HepG2 (cell line): Measurements from ENCODE around the gene SERPINF2. TPM values are rescaled to one million over a fixed set of nuclear protein-coding genes. Genes with fewer than 3 reads are reported as not detected.
A peak's percentile ranks its signal among the peaks of the same experiment; 100 is the strongest.

Experiments used
- ATAC-seq: fragments of 200-7000 bp; cut with Tn5 transposase; 3 replicates; pipeline ENCODE4 v1.9.1; 2020; ENCODE audit warnings: mild to moderate bottlenecking, moderate library complexity
- BruUV-seq: library from RNA; stranded (reverse); fragments of 400-500 nt; replicated peaks from 2 replicates; lab custom pipeline; 2021; lab: Mats Ljungman, UMichigan
- CTCF ChIA-PET: fragments of 300-600 bp; formaldehyde crosslinking; extraction: SDS; loops from one replicate; lab custom pipeline; 2021; ENCODE audit warnings: low total read pairs, inconsistent platforms, low intra/inter-chr PET ratio; lab: Yijun Ruan, JAX
- POLR2A ChIA-PET: fragments of 350-600 bp; sonication (Branson Sonifier 250); formaldehyde crosslinking; loops from one replicate; lab custom pipeline; 2020; ENCODE audit warnings: antibody characterized with exemption, inconsistent platforms; lab: Yijun Ruan, JAX
- DNase-seq: peaks from one replicate; pipeline ENCODE4 v3.0.0-alpha.2; 2015; ENCODE audit warnings: low spot score
- FAIRE-seq: peaks from 3 replicates; lab custom pipeline; 2011; peaks lifted over from hg19 to GRCh38; lab: Jason Lieb, UNC
- H2AFZ ChIP-seq: one replicate; pipeline ENCODE4 v1.6.1; 2011; ENCODE audit warnings: low read length, inconsistent platforms
- H3K27ac ChIP-seq: fragments of 300-600 bp; 3 replicates; pipeline ENCODE4 v1.8.0; 2011; ENCODE audit warnings: mixed run types, mild to moderate bottlenecking, mixed read lengths, low read length, inconsistent platforms; ENCODE audit not compliant: insufficient read depth; ENCODE audit errors: extremely low read length
- H3K27me3 ChIP-seq, 2 experiments: fragments of 200-600 bp in 1 of 2; 2 replicates in 1 of 2; 3 replicates in 1 of 2; pipeline versions ENCODE4 v1.6.0 to v1.8.0; 2011; ENCODE audit warnings: low read length in 2 of 2, mild to moderate bottlenecking in 2 of 2, moderate library complexity in 2 of 2, inconsistent platforms in 1 of 2; ENCODE audit not compliant: insufficient read depth in 2 of 2, control insufficient read depth in 1 of 2
- H3K36me3 ChIP-seq, 2 experiments: fragments of 200-600 bp in 1 of 2; replicated peaks in 1 of 2; 2 replicates in 1 of 2; 3 replicates in 1 of 2; pipeline versions ENCODE4 v1.5.1 to v1.8.0; 2011; ENCODE audit warnings: low read length in 2 of 2, inconsistent platforms in 1 of 2; ENCODE audit not compliant: insufficient read depth in 2 of 2, control insufficient read depth in 1 of 2
- H3K4me1 ChIP-seq: 2 replicates; pipeline ENCODE4 v1.5.1; 2012; ENCODE audit warnings: low read length, inconsistent platforms; ENCODE audit not compliant: insufficient read depth
- H3K4me2 ChIP-seq: 2 replicates; pipeline ENCODE4 v1.6.0; 2011; ENCODE audit warnings: low read depth, low read length, inconsistent platforms
- H3K4me3 ChIP-seq, 3 experiments: fragments of 200-600 bp in 1 of 3; sonication (generic), shearing (Covaris generic) in 1 of 3; replicated peaks in 1 of 3; 2 replicates each; pipeline ENCODE4 v1.5.1; 2011 to 2016; ENCODE audit warnings: low read length in 3 of 3, inconsistent platforms in 2 of 3, low read depth in 2 of 3, mild to moderate bottlenecking in 2 of 3, control low read depth in 1 of 3, mixed read lengths in 1 of 3; ENCODE audit not compliant: insufficient read depth in 1 of 3
- H3K79me2 ChIP-seq: one replicate; pipeline ENCODE4 v1.6.1; 2011; ENCODE audit warnings: low read length, inconsistent platforms; ENCODE audit not compliant: insufficient read depth
- H3K9ac ChIP-seq: 2 replicates; pipeline ENCODE4 v1.6.0; 2011; ENCODE audit warnings: mild to moderate bottlenecking, low read depth, low read length, inconsistent platforms; ENCODE audit not compliant: insufficient read depth
- H3K9me3 ChIP-seq: 2 replicates; pipeline ENCODE4 v1.5.1; 2012; ENCODE audit warnings: mild to moderate bottlenecking, low read length
- H4K20me1 ChIP-seq: 2 replicates; pipeline ENCODE4 v1.6.0; 2011; ENCODE audit warnings: inconsistent platforms, mild to moderate bottlenecking, low read length, moderate library complexity; ENCODE audit not compliant: insufficient read depth
- DPF2 ChIP-seq: sonication (generic); formaldehyde crosslinking; IDR thresholded peaks from 2 replicates; pipeline ENCODE4 v1.4.0; 2020; ENCODE audit warnings: mild to moderate bottlenecking, low read depth, missing genetic modification reagents, borderline replicate concordance
- HDAC6 ChIP-seq: fragments of 200-600 bp; sonication (generic); IDR thresholded peaks from 2 replicates; pipeline ENCODE4 v1.7.0; 2017; ENCODE audit warnings: mild to moderate bottlenecking, antibody characterized with exemption, low read length, low read depth
- IRF1 ChIP-seq: sonication (generic); formaldehyde crosslinking; IDR thresholded peaks from 2 replicates; pipeline ENCODE4 v1.4.0; 2020; ENCODE audit warnings: low read depth, mild to moderate bottlenecking, missing genetic modification reagents
- MAX ChIP-seq: IDR thresholded peaks from 2 replicates; pipeline ENCODE4 v1.6.1; 2012; ENCODE audit warnings: inconsistent platforms
- PCBP2 ChIP-seq: fragments of 200-400 bp; formaldehyde crosslinking; optimal IDR thresholded peaks from 2 replicates; pipeline ENCODE3; 2018; ENCODE audit warnings: low read length, low read depth; ENCODE audit not compliant: poor library complexity, severe bottlenecking
- SNAPC5 ChIP-seq: sonication (generic); formaldehyde crosslinking; IDR thresholded peaks from 2 replicates; pipeline ENCODE4 v1.8.1; 2023; ENCODE audit warnings: mild to moderate bottlenecking, missing genetic modification reagents, borderline replicate concordance
- SRSF4 ChIP-seq: fragments of 200-400 bp; formaldehyde crosslinking; IDR thresholded peaks from one replicate; pipeline ENCODE4 v1.6.1; 2018; ENCODE audit warnings: mild to moderate bottlenecking, low read depth, low read length, moderate library complexity; ENCODE audit not compliant: poor library complexity, severe bottlenecking
- TAF15 ChIP-seq: fragments of 200-400 bp; formaldehyde crosslinking; IDR thresholded peaks from one replicate; pipeline ENCODE4 v1.6.1; 2018; ENCODE audit warnings: mild to moderate bottlenecking, low read depth, low read length; ENCODE audit not compliant: poor library complexity, severe bottlenecking
- ZNF546 ChIP-seq: sonication (generic); formaldehyde crosslinking; conservative IDR thresholded peaks from 2 replicates; pipeline ENCODE4 v1.8.1; 2023; ENCODE audit warnings: mild to moderate bottlenecking, missing genetic modification reagents
- ZNF572 ChIP-seq: sonication (generic); formaldehyde crosslinking; IDR thresholded peaks from 2 replicates; pipeline ENCODE4 v1.5.1; 2020; ENCODE audit warnings: mild to moderate bottlenecking, missing genetic modification reagents
- ZNF597 ChIP-seq: sonication (generic); formaldehyde crosslinking; IDR thresholded peaks from 2 replicates; pipeline ENCODE4 v1.5.0; 2020; ENCODE audit warnings: missing genetic modification reagents
- ZNF761 ChIP-seq: sonication (generic); formaldehyde crosslinking; conservative IDR thresholded peaks from 2 replicates; pipeline ENCODE4 v1.4.0; 2020; ENCODE audit warnings: mild to moderate bottlenecking, missing genetic modification reagents
- WGBS: methylation state at CpG from one replicate; pipeline ENCODE4 v1.1.6; 2017; ENCODE audit warnings: low lambda C conversion rate; 5-methylcytosine and 5-hydroxymethylcytosine counted together
- in situ Hi-C: cut with HindIII; loops from 2 replicates; pipeline ENCODE4 v1.10.0; 2017; ENCODE audit warnings: low pct_unique_long_range_greater_than_20kb; ENCODE audit not compliant: extremely low pct_ligation_motif_present
- intact Hi-C: fragments of 100-400 bp; cut with micrococcal nuclease; formaldehyde crosslinking; loops from one replicate; pipeline ENCODE4 v1.10.0; 2022; ENCODE audit not compliant: unreplicated experiment
- polyA plus RNA-seq, 8 experiments: library from polyadenylated mRNA; depleted of rRNA in 3 of 8; stranded (reverse) in 7 of 8; unstranded in 1 of 8; fragments of >200 nt; fragmentation: Illumina TruSeq in 4 of 8; extraction: Trizol in 4 of 8; gene quantifications; 2 replicates each; pipeline versions ENCODE4 v1.2.1 to v1.2.3, GENCODE V29; 2011 to 2016; ENCODE audit warnings: low read depth in 4 of 8, missing spikeins in 1 of 8, mixed read lengths in 1 of 8; ENCODE audit not compliant: insufficient read depth in 1 of 8
- total RNA-seq, 5 experiments: library from RNA; depleted of rRNA; stranded (reverse); fragments of >200 nt; fragmentation: Illumina TruSeq; extraction: Trizol; gene quantifications; 2 replicates each; pipeline ENCODE4 v1.2.3, GENCODE V29; 2016; ENCODE audit warnings: low read depth in 1 of 5
- TF ChIP-seq, protein P1 (sequence below): sonication (generic); formaldehyde crosslinking; IDR thresholded peaks from 2 replicates; pipeline ENCODE4 v1.4.0; 2020; ENCODE audit warnings: mild to moderate bottlenecking, missing genetic modification reagents

Gene SERPINF2
- total and polyA plus RNA-seq, 2 of the 13 experiments (the other 11 are each of a cell fraction or from before 2014, with no cell fraction given) = 309 to 548 TPM

DNA sequence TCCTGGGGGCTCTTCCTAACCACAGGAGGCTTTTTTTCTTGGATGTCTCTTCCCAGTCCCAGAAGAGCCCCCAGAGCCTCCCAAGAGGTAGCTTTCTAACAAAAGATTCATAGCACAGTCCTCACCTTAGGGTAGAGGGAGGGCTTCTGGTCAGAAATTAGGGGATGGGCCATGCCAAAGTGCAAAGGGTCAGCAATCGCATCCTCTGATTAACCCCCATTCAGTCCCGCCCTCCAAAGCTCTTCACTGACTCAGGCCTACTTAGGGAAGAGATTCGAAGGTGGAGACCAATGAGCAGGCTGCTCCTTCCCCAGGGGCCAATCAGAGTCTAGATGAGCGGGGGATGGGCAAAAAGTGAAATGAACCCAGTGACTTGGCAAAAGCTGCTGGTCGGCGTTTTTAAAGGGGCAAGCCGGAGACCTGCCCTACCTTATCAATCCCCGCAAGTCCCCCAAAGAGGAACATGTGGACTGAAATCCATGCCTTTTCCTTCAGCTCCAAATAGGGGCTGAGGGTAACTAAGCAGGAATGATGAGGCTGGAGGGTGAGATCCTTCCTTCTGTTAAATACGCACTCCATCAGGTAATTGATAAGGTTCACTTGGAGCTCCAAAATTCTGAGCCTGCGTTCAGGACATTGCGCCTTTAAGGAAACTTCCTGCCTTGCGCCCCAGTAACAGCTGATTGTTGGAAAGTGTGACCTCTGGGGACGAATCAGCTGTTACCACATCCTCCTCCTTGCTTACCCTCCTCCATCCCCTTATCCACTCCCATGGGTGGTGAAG lies 25.6 kb upstream of the SERPINF2 start:
- no TSS peak for BruUV-seq
- H3K79me2 ChIP-seq = peaks cover 12% of the 10 kb centered on the region
- ChIA-PET CTCF (no interaction called here), POLR2A (interaction anchor here (0.6 to 17.5 kb wide), 41 partner anchors 9 to 684 kb away, joined by 3 to 480 read pairs (median 5); partner anchors contain the start of genes INPP5K, PITPNA, PRPF8 and RILP)
- in situ Hi-C loops = loop anchor here (5.0 to 25.0 kb wide), 2 partner anchors 50 to 320 kb away; partner anchors contain the start of genes DPH1, OVCA2 and RTN4RL1
- H2AFZ ChIP-seq = no peak overlapping the region
- H3K9me3 ChIP-seq = no peaks in the 10 kb centered on the region
- H3K27me3 ChIP-seq = no peaks in the 10 kb centered on the region; a peak in 1 of 5 replicates
- peak; percentile 99 for FAIRE-seq
- H3K4me2 ChIP-seq = peak overlapping the region; percentile 94
- H3K36me3 ChIP-seq = peaks cover 6 to 16% of the 10 kb centered on the region in 2 experiments
- H4K20me1 ChIP-seq = peaks cover 7% of the 10 kb centered on the region
- peak overlapping the region; percentile 99 for H3K9ac ChIP-seq
- intact Hi-C loops = loop anchor here (2.0 to 10.0 kb wide), 4 partner anchors 26 to 148 kb away; partner anchors contain the start of genes PRPF8, SERPINF1 and SERPINF2
- DNase-seq = peak; percentile 99
- peaks cover 54% of the 10 kb centered on the region for H3K4me1 ChIP-seq
- peak overlapping the region; percentile 100 for H3K27ac ChIP-seq
- peak overlapping the region; percentile 72 to 85 (median 78) for H3K4me3 ChIP-seq
- 1% methylated on average over 13 of the region's 13 CpGs for WGBS
- peak; percentile 69 for ATAC-seq
- TF ChIP-seq PCBP2 (no peak), DPF2 (no peak), ZNF572 (CRISPR knock-in tag) (no peak), IRF1 (CRISPR knock-in tag) (no peak), ZNF597 (no peak), ZNF761 (no peak), SNAPC5 (no peak), MAX (peak; percentile 82), HDAC6 (no peak), TAF15 (no peak), SRSF4 (no peak), ZNF546 (CRISPR knock-in tag) (no peak)
- TF ChIP-seq, protein P1, sequence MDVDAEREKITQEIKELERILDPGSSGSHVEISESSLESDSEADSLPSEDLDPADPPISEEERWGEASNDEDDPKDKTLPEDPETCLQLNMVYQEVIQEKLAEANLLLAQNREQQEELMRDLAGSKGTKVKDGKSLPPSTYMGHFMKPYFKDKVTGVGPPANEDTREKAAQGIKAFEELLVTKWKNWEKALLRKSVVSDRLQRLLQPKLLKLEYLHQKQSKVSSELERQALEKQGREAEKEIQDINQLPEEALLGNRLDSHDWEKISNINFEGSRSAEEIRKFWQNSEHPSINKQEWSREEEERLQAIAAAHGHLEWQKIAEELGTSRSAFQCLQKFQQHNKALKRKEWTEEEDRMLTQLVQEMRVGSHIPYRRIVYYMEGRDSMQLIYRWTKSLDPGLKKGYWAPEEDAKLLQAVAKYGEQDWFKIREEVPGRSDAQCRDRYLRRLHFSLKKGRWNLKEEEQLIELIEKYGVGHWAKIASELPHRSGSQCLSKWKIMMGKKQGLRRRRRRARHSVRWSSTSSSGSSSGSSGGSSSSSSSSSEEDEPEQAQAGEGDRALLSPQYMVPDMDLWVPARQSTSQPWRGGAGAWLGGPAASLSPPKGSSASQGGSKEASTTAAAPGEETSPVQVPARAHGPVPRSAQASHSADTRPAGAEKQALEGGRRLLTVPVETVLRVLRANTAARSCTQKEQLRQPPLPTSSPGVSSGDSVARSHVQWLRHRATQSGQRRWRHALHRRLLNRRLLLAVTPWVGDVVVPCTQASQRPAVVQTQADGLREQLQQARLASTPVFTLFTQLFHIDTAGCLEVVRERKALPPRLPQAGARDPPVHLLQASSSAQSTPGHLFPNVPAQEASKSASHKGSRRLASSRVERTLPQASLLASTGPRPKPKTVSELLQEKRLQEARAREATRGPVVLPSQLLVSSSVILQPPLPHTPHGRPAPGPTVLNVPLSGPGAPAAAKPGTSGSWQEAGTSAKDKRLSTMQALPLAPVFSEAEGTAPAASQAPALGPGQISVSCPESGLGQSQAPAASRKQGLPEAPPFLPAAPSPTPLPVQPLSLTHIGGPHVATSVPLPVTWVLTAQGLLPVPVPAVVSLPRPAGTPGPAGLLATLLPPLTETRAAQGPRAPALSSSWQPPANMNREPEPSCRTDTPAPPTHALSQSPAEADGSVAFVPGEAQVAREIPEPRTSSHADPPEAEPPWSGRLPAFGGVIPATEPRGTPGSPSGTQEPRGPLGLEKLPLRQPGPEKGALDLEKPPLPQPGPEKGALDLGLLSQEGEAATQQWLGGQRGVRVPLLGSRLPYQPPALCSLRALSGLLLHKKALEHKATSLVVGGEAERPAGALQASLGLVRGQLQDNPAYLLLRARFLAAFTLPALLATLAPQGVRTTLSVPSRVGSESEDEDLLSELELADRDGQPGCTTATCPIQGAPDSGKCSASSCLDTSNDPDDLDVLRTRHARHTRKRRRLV (CRISPR knock-in tag) = no peak
